RWPE2 (cell line): ENCODE measurements around the gene GFRA4.
A peak's percentile ranks its signal among the peaks of the same experiment; 100 is the strongest.

ENCODE experiments used
- ATAC-seq: fragments of 200-7000 bp; cut with Tn5 transposase; 3 replicates; pipeline ENCODE4 v1.9.1; 2021; ENCODE audit warnings: low read depth
- DNase-seq: peaks from one replicate; pipeline ENCODE4 v3.0.0-alpha.2; 2020; ENCODE audit warnings: low spot score
- H3K27ac ChIP-seq: fragments of 450-650 bp; 2 replicates; pipeline ENCODE4 v1.5.1; 2017; ENCODE audit warnings: mild to moderate bottlenecking; ENCODE audit not compliant: poor library complexity, severe bottlenecking
- H3K27me3 ChIP-seq: fragments of 250-450 bp; sonication (Bioruptor Pico); 2 replicates; pipeline ENCODE4 v1.5.1; 2021; ENCODE audit warnings: mild to moderate bottlenecking, moderate library complexity; ENCODE audit not compliant: insufficient read depth, poor library complexity, severe bottlenecking
- H3K36me3 ChIP-seq: fragments of 250-450 bp; sonication (Bioruptor Pico); 2 replicates; pipeline ENCODE4 v1.5.1; 2020; ENCODE audit warnings: low read depth, mild to moderate bottlenecking, moderate library complexity
- H3K4me1 ChIP-seq: fragments of 250-450 bp; sonication (Bioruptor Pico); 2 replicates; pipeline ENCODE4 v1.5.1; 2021; ENCODE audit warnings: mild to moderate bottlenecking, moderate library complexity; ENCODE audit not compliant: insufficient read depth, poor library complexity, severe bottlenecking
- H3K4me3 ChIP-seq: fragments of 250-450 bp; sonication (Bioruptor Pico); 2 replicates; pipeline ENCODE4 v1.5.1; 2021; ENCODE audit warnings: mild to moderate bottlenecking, moderate library complexity; ENCODE audit not compliant: severe bottlenecking
- H3K9me3 ChIP-seq: fragments of 250-450 bp; sonication (Bioruptor Pico); 2 replicates; pipeline ENCODE4 v1.5.1; 2021; ENCODE audit warnings: mild to moderate bottlenecking, moderate library complexity; ENCODE audit not compliant: severe bottlenecking
- TF ChIP-seq, protein P1 (sequence below): fragments of 450-650 bp; IDR thresholded peaks from one replicate; pipeline ENCODE4 v1.5.1; 2017; ENCODE audit warnings: mild to moderate bottlenecking, moderate library complexity; ENCODE audit not compliant: poor library complexity, severe bottlenecking

The GFRA4 gene

GRCh38 chr20:3686421-3686820, 23.2 kb upstream of the GFRA4 start:
- no peaks in the 10 kb centered on the region for H3K4me1 ChIP-seq
- no peaks in the 10 kb centered on the region for H3K9me3 ChIP-seq
- no peaks in the 10 kb centered on the region for H3K36me3 ChIP-seq
- peaks cover 10% of the 10 kb centered on the region for H3K27me3 ChIP-seq
- H3K27ac ChIP-seq, result no peak overlapping the region
- ATAC-seq, result no peak
- TF ChIP-seq, protein P1, sequence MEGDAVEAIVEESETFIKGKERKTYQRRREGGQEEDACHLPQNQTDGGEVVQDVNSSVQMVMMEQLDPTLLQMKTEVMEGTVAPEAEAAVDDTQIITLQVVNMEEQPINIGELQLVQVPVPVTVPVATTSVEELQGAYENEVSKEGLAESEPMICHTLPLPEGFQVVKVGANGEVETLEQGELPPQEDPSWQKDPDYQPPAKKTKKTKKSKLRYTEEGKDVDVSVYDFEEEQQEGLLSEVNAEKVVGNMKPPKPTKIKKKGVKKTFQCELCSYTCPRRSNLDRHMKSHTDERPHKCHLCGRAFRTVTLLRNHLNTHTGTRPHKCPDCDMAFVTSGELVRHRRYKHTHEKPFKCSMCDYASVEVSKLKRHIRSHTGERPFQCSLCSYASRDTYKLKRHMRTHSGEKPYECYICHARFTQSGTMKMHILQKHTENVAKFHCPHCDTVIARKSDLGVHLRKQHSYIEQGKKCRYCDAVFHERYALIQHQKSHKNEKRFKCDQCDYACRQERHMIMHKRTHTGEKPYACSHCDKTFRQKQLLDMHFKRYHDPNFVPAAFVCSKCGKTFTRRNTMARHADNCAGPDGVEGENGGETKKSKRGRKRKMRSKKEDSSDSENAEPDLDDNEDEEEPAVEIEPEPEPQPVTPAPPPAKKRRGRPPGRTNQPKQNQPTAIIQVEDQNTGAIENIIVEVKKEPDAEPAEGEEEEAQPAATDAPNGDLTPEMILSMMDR, result no peak
- no peak for DNase-seq
- H3K4me3 ChIP-seq, result no peak overlapping the region

DNA sequence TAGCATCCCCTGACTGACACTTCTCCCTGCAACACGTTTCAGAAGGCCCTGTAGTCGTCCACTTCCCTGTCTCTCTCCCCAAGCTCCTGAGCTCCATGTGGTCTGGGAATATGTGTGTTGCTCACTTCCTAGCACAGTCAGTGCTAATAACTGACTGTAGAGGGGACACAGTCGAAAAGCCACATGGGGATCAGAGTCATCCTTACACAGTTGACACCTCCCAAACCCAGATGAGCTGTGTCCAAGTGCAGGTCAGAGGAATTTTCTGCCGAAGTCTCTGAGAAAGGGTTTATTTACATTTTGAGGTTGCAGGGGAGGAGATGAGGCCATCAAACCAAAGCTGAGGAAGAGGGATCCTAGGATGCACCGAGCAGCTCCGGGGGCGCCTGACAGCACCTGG, 22.1 kb upstream of the GFRA4 start:
- ATAC-seq, result no peak
- Histone ChIP-seq H3K9me3 (no peaks in the 10 kb centered on the region), H3K36me3 (no peaks in the 10 kb centered on the region), H3K27me3 (peaks cover 15% of the 10 kb centered on the region), H3K27ac (no peak overlapping the region), H3K4me3 (no peak overlapping the region), H3K4me1 (no peaks in the 10 kb centered on the region)
- TF ChIP-seq, protein P1, result no peak
- no peak for DNase-seq

GRCh38 chr20:3681931-3682781, 19.0 kb upstream of the GFRA4 start, which contains the start of gene ADAM33:
TSS of gene ADAM33 (minus strand) at chr20:3682010. CDS start at chr20:3682004, 6 bp downstream.
- no peak within 1 kb of the TSS for H3K4me3 ChIP-seq

GRCh38 chr20:3681352-3681930, 18.2 kb upstream of the GFRA4 start:
- H3K27me3 ChIP-seq, result peaks cover 16% of the 10 kb centered on the region
- H3K27ac ChIP-seq, result no peak overlapping the region
- TF ChIP-seq, protein P1, result no peak
- no peaks in the 10 kb centered on the region for H3K36me3 ChIP-seq
- no peak overlapping the region for H3K4me3 ChIP-seq
- ATAC-seq (no peak), DNase-seq (no peak)
- H3K4me1 ChIP-seq, result no peaks in the 10 kb centered on the region
- H3K9me3 ChIP-seq, result no peaks in the 10 kb centered on the region

More at GRCh38 chr20:3681931-3682781, 19.0 kb upstream of the GFRA4 start, which contains the start of gene ADAM33:
- Histone ChIP-seq H3K27me3 (peaks cover 15% of the 10 kb centered on the region), H3K27ac (no peak within 1 kb of the TSS), H3K4me1 (no peaks in the 10 kb centered on the region), H3K36me3 (no peaks in the 10 kb centered on the region), H3K9me3 (no peaks in the 10 kb centered on the region)
- TF ChIP-seq, protein P1, result no peak
- ATAC-seq, result peak; percentile 41
- no peak for DNase-seq
